Renal cortex interstitium (tissue), 11 donors: ENCODE measurements around the gene PLAGL1. TPM values are rescaled to one million over a fixed set of nuclear protein-coding genes. Genes with fewer than 3 reads are reported as not detected.
A peak's percentile ranks its signal among the peaks of the same experiment; 100 is the strongest.
"Not testable (repeated sequence)": the region's sequence is repeated elsewhere in the genome, so short reads cannot be mapped to it uniquely, and the experiment has no call there.

Experiments
- DNase-seq, 11 donors: peaks; one replicate each; pipeline ENCODE4 v3.0.0-alpha.2; 2013; ENCODE audit warnings: low read depth in 9 of 11, low spot score in 4 of 11; ENCODE audit errors: extremely low read depth in 1 of 11
- polyA plus RNA-seq, 3 donors: library from polyadenylated mRNA; unstranded; fragments of 120-200 nt; gene quantifications; one replicate each; pipeline ENCODE4 v1.2.1, GENCODE V29; 2013; ENCODE audit not compliant: insufficient read length in 3 of 3

The PLAGL1 gene
- polyA plus RNA-seq, 3 donors, result 84.6 to 119 (median 88.3) TPM

- no peak for DNase-seq
Observed at GRCh38 chr6:144019929-144020328, 11.9 kb upstream of the PLAGL1 start.

GRCh38 chr6:144017166-144018094 is 9.4 kb upstream of the PLAGL1 start:
- no peak for DNase-seq

- DNase-seq, result peak in 7 of 11 donors; percentile 63 to 82 (median 73)
Observed at GRCh38 chr6:144013486-144013909, 5.4 kb upstream of the PLAGL1 start.

GRCh38 chr6:144012534-144012933 is 4.5 kb upstream of the PLAGL1 start:
- no peak for DNase-seq

GRCh38 chr6:144009628-144010027 is 1.6 kb upstream of the PLAGL1 start:
- not testable (repeated sequence) for DNase-seq

GRCh38 chr6:144008846-144009245 is 787 bp upstream of the PLAGL1 start:
- DNase-seq, result no peak

GRCh38 chr6:144007478-144008119 is 460 bp downstream of the PLAGL1 start:
- DNase-seq, result no peak

GRCh38 chr6:144006736-144007477 is 1.2 kb downstream of the PLAGL1 start:
- peak in 2 of 11 donors; percentile 40 to 54 for DNase-seq

GRCh38 chr6:143999406-143999805 is 8.7 kb downstream of the PLAGL1 start:
- no peak for DNase-seq

- DNase-seq, result no peak
Observed at GRCh38 chr6:143998686-143999085, 9.4 kb downstream of the PLAGL1 start.

- no peak for DNase-seq
Observed at GRCh38 chr6:143993965-143994646, 14.0 kb downstream of the PLAGL1 start.

- DNase-seq, result no peak
Observed at GRCh38 chr6:143992285-143992684, 15.8 kb downstream of the PLAGL1 start.

GRCh38 chr6:143986463-143987065 is 21.5 kb downstream of the PLAGL1 start:
- no peak for DNase-seq

GRCh38 chr6:143984666-143985065 is 23.4 kb downstream of the PLAGL1 start:
- DNase-seq, result no peak

- DNase-seq, result no peak
Observed at GRCh38 chr6:143982968-143983367, 25.1 kb downstream of the PLAGL1 start.

GRCh38 chr6:143980921-143981320 is 27.1 kb downstream of the PLAGL1 start:
- no peak for DNase-seq

- no peak for DNase-seq
Observed at GRCh38 chr6:143976806-143977349, 31.2 kb downstream of the PLAGL1 start.

- DNase-seq, result no peak
Observed at GRCh38 chr6:143974089-143974488, 34.0 kb downstream of the PLAGL1 start.
